ENCODE results near the gene TNNT3. TPM values are rescaled to one million over a fixed set of nuclear protein-coding genes. Genes with fewer than 3 reads are reported as not detected.

TNNT3 gene
- total RNA-seq, 4 donors from 2014 or later: 1.9 to 3.3 TPM; not detected in 2

- H3K27ac ChIP-seq: no peak overlapping the region
- intact Hi-C loops (cut with DNase I; ENCODE audit: low total_unique reads): loop anchor here (1.0 to 10.0 kb wide), 2 partner anchors 23 to 51 kb away; partner anchors contain the start of gene MRPL23
- H3K4me3 ChIP-seq: no peak overlapping the region
- H3K36me3 ChIP-seq: no peaks in the 10 kb centered on the region
- no peaks in the 10 kb centered on the region for H3K27me3 ChIP-seq
- TF ChIP-seq EP300 (IDR thresholded peaks at IDR 0.05; ENCODE audit: low read depth) (no peak), POLR2AphosphoS5 (IDR thresholded peaks at IDR 0.05) (no peak), POLR2A (IDR thresholded peaks at IDR 0.05) (no peak)
- TF ChIP-seq, protein P1, sequence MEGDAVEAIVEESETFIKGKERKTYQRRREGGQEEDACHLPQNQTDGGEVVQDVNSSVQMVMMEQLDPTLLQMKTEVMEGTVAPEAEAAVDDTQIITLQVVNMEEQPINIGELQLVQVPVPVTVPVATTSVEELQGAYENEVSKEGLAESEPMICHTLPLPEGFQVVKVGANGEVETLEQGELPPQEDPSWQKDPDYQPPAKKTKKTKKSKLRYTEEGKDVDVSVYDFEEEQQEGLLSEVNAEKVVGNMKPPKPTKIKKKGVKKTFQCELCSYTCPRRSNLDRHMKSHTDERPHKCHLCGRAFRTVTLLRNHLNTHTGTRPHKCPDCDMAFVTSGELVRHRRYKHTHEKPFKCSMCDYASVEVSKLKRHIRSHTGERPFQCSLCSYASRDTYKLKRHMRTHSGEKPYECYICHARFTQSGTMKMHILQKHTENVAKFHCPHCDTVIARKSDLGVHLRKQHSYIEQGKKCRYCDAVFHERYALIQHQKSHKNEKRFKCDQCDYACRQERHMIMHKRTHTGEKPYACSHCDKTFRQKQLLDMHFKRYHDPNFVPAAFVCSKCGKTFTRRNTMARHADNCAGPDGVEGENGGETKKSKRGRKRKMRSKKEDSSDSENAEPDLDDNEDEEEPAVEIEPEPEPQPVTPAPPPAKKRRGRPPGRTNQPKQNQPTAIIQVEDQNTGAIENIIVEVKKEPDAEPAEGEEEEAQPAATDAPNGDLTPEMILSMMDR (IDR thresholded peaks at IDR 0.05): no peak
- H3K9me3 ChIP-seq: no peaks in the 10 kb centered on the region
- DNase-seq: no peak
- 83 to 93% methylated on average over 3 to 5 of the region's 5 CpGs for WGBS, 2 donors (ENCODE audit: low coverage in 1 of 2)
- peaks cover 0 to 2% (median 0%) of the 10 kb centered on the region in 4 donors for H3K4me1 ChIP-seq
- in situ Hi-C loops (cut with MboI; ENCODE audit: low pct_ligation_motif_present in 1 of 4, low pct_unique_long_range_greater_than_20kb in 1 of 4, low sequenced_read_pairs in 3 of 4): no loop called here
Measured at GRCh38 chr11:1893581-1894359, 25.7 kb upstream of the TNNT3 start.

- Histone ChIP-seq H3K4me3 (no peak overlapping the region), H3K9me3 (no peaks in the 10 kb centered on the region), H3K36me3 (no peaks in the 10 kb centered on the region), H3K27ac (no peak overlapping the region), H3K4me1 (no peaks in the 10 kb centered on the region), H3K27me3 (peaks cover 7% of the 10 kb centered on the region)
- intact Hi-C loops (cut with DNase I; ENCODE audit: low total_unique reads) (loop anchor here (10.0 kb wide), 1 partner anchor 50 kb away; the partner anchor contains the start of gene MRPL23), in situ Hi-C loops (cut with MboI; ENCODE audit: low pct_ligation_motif_present in 1 of 4, low pct_unique_long_range_greater_than_20kb in 1 of 4, low sequenced_read_pairs in 3 of 4) (no loop called here)
- TF ChIP-seq POLR2A (IDR thresholded peaks at IDR 0.05) (no peak), POLR2AphosphoS5 (IDR thresholded peaks at IDR 0.05) (no peak), EP300 (IDR thresholded peaks at IDR 0.05; ENCODE audit: low read depth) (no peak)
- TF ChIP-seq, protein P1 (IDR thresholded peaks at IDR 0.05): no peak
- no peak for DNase-seq
- WGBS, 2 donors (ENCODE audit: low coverage in 1 of 2): 83 to 85% methylated on average over 10 to 11 of the region's 11 CpGs
Measured at GRCh38 chr11:1894759-1895158, 24.7 kb upstream of the TNNT3 start.

DNA sequence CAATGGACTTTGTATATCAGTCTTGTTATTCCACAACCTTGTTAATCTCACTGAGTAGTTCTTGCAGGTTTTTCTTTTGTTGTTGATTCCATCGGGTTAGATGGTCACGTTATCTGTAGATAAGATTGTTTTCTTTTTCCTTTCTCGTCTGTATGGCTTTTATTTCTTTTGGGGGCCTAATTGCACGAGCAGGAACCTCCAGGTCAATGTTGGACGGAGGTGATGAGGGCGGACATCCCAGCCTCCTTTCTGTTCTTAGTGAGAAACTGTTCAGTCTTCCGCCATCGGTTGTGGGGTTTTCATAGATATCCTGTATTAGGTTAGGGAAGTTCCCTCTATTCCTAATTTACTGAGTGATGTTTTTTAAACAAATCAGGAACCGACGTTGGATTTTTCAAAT lies 23.0 kb upstream of the TNNT3 start:
- in situ Hi-C loops (cut with MboI; ENCODE audit: low pct_ligation_motif_present in 1 of 4, low pct_unique_long_range_greater_than_20kb in 1 of 4, low sequenced_read_pairs in 3 of 4): no loop called here
- Histone ChIP-seq H3K9me3 (no peaks in the 10 kb centered on the region), H3K27ac (no peak overlapping the region), H3K27me3 (peaks cover 7% of the 10 kb centered on the region), H3K36me3 (no peaks in the 10 kb centered on the region), H3K4me3 (no peak overlapping the region), H3K4me1 (no peaks in the 10 kb centered on the region)
- WGBS, 2 donors (ENCODE audit: low coverage in 1 of 2): 64 to 68% methylated on average over 7 to 10 of the region's 10 CpGs
- TF ChIP-seq POLR2A (IDR thresholded peaks at IDR 0.05) (no peak), EP300 (IDR thresholded peaks at IDR 0.05; ENCODE audit: low read depth) (no peak), POLR2AphosphoS5 (IDR thresholded peaks at IDR 0.05) (no peak)
- TF ChIP-seq, protein P1 (IDR thresholded peaks at IDR 0.05): no peak
- no peak for DNase-seq
- intact Hi-C loops (cut with DNase I; ENCODE audit: low total_unique reads): loop anchor here (10.0 kb wide), 1 partner anchor 48 kb away; the partner anchor contains the start of gene MRPL23

DNA sequence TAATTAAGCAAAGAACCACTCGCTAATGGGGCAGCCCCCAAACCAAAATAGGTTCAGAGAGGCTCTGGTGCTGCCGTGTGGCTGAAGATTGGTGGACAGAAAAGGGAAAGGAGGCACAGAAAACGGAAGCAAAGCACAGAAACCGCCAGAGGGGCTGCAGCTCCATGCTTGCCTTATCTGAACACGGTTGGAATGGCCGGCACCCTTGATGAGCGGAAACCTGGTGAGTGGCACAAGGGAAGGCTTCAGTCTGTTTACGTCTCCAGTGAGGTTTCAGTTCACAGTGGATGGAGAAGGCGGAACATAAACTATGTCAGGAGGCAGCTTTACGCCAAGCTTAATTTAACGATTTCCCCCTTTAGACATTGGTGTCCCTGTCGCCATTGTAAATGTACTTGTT lies 22.6 kb upstream of the TNNT3 start:
- no peaks in the 10 kb centered on the region for H3K9me3 ChIP-seq
- TF ChIP-seq, protein P1 (IDR thresholded peaks at IDR 0.05): no peak
- TF ChIP-seq EP300 (IDR thresholded peaks at IDR 0.05; ENCODE audit: low read depth) (no peak), POLR2AphosphoS5 (IDR thresholded peaks at IDR 0.05) (no peak), POLR2A (IDR thresholded peaks at IDR 0.05) (no peak)
- H3K36me3 ChIP-seq: no peaks in the 10 kb centered on the region
- no peak overlapping the region for H3K27ac ChIP-seq
- H3K4me1 ChIP-seq: no peaks in the 10 kb centered on the region
- 67 to 70% methylated on average over 8 to 12 of the region's 12 CpGs for WGBS, 2 donors (ENCODE audit: low coverage in 1 of 2)
- intact Hi-C loops (cut with DNase I; ENCODE audit: low total_unique reads): loop anchor here (10.0 kb wide), 1 partner anchor 48 kb away; the partner anchor contains the start of gene MRPL23
- no peak overlapping the region for H3K4me3 ChIP-seq
- in situ Hi-C loops (cut with MboI; ENCODE audit: low pct_ligation_motif_present in 1 of 4, low pct_unique_long_range_greater_than_20kb in 1 of 4, low sequenced_read_pairs in 3 of 4): no loop called here
- H3K27me3 ChIP-seq: peaks cover 7% of the 10 kb centered on the region
- no peak for DNase-seq
